HCT116 (cell line): ENCODE results near the gene MRTFB. TPM values are rescaled to one million over a fixed set of nuclear protein-coding genes. Genes with fewer than 3 reads are reported as not detected.

Source experiments
- ATAC-seq: fragments of 200-7000 bp; cut with Tn5 transposase; 2 replicates; pipeline ENCODE4 v1.9.1; 2020; ENCODE audit warnings: mild to moderate bottlenecking, moderate library complexity
- BruUV-seq: library from RNA; stranded (reverse); fragments of 400-500 nt; replicated peaks from 2 replicates; lab custom pipeline; 2021; lab: Mats Ljungman, UMichigan
- CTCF ChIA-PET: fragments of 300-600 bp; sonication (Branson Sonifier 250); formaldehyde crosslinking; loops from one replicate; lab custom pipeline; 2021; ENCODE audit warnings: antibody characterized with exemption; lab: Charles Lee
- POLR2A ChIA-PET: fragments of 300-600, 350-600 bp; sonication (Branson Sonifier 250); formaldehyde crosslinking; loops from one replicate; lab custom pipeline; 2021; ENCODE audit warnings: antibody characterized with exemption; lab: Charles Lee
- RAD21 ChIA-PET, 2 experiments: fragments of 300-600 bp; sonication (Branson Sonifier 250); formaldehyde crosslinking; loops; one replicate each; lab custom pipeline; 2023; ENCODE audit warnings: low total read pairs in 2 of 2; ENCODE audit not compliant: uncharacterized antibody in 2 of 2, unreplicated experiment in 2 of 2, low non-redundant PET in 1 of 2; lab: Charles Lee
- DNase-seq: peaks from one replicate; pipeline ENCODE4 v3.0.0-alpha.2; 2010; ENCODE audit warnings: low read depth, low spot score
- H2AFZ ChIP-seq: fragments of 200-600 bp; shearing (Covaris generic), sonication (generic); 2 replicates; pipeline ENCODE4 v1.6.1; 2017; ENCODE audit warnings: low read depth, mixed run types, mixed read lengths, antibody characterized with exemption, low read length; ENCODE audit not compliant: poor library complexity, severe bottlenecking
- H3K27ac ChIP-seq: 2 replicates; pipeline ENCODE4 v1.5.1; 2012; ENCODE audit warnings: low read depth, low read length
- H3K27me3 ChIP-seq: fragments of 200-600 bp; sonication (generic); 2 replicates; pipeline ENCODE4 v1.6.1; 2016; ENCODE audit warnings: mixed run types, low read length, mixed read lengths; ENCODE audit not compliant: insufficient read depth
- H3K36me3 ChIP-seq, 2 experiments: fragments of 200-500 bp in 1 of 2; fragments of 200-600 bp in 1 of 2; sonication (Bioruptor generic) in 1 of 2; sonication (generic) in 1 of 2; 2 replicates each; pipeline versions ENCODE4 v1.5.1 to v1.6.1; 2014 to 2016; ENCODE audit warnings: low read length in 2 of 2, inconsistent platforms in 1 of 2, mixed read lengths in 1 of 2, mixed run types in 1 of 2; ENCODE audit not compliant: insufficient read depth in 2 of 2, control insufficient read depth in 1 of 2
- H3K4me1 ChIP-seq, 2 experiments: fragments of 200-600 bp in 1 of 2; sonication (generic) in 1 of 2; 2 replicates each; pipeline versions ENCODE4 v1.5.1 to v1.6.1; 2012 to 2017; ENCODE audit warnings: low read length in 2 of 2, inconsistent platforms in 1 of 2, mild to moderate bottlenecking in 1 of 2, mixed read lengths in 1 of 2, mixed run types in 1 of 2, moderate library complexity in 1 of 2; ENCODE audit not compliant: insufficient read depth in 2 of 2, control insufficient read depth in 1 of 2
- H3K4me2 ChIP-seq: fragments of 200-600 bp; sonication (generic); 2 replicates; pipeline ENCODE4 v1.6.1; 2017; ENCODE audit warnings: mixed run types, low read length, mixed read lengths
- H3K4me3 ChIP-seq, 2 experiments: fragments of 200-600 bp in 1 of 2; sonication (generic) in 1 of 2; replicated peaks in 1 of 2; 2 replicates each; pipeline ENCODE4 v1.5.1; 2011 to 2016; ENCODE audit warnings: low read length in 2 of 2, control low read depth in 1 of 2, low read depth in 1 of 2, mild to moderate bottlenecking in 1 of 2, mixed read lengths in 1 of 2, mixed run types in 1 of 2
- H3K79me2 ChIP-seq: fragments of 200-600 bp; sonication (generic); 2 replicates; pipeline ENCODE4 v1.6.1; 2017; ENCODE audit warnings: mild to moderate bottlenecking, mixed run types, low read length, moderate library complexity, mixed read lengths; ENCODE audit not compliant: insufficient read depth
- H3K9ac ChIP-seq: fragments of 200-600 bp; sonication (generic); 2 replicates; pipeline ENCODE4 v1.6.1; 2016; ENCODE audit warnings: low read length, mixed read lengths
- H3K9me2 ChIP-seq: fragments of 200-600 bp; sonication (generic), shearing (Covaris generic); 2 replicates; pipeline ENCODE4 v1.6.1; 2017; ENCODE audit warnings: mixed run types, mild to moderate bottlenecking, moderate library complexity; ENCODE audit not compliant: insufficient read depth
- H3K9me3 ChIP-seq, 2 experiments: fragments of 200-500 bp in 1 of 2; fragments of 200-600 bp in 1 of 2; sonication (Bioruptor generic) in 1 of 2; sonication (generic) in 1 of 2; 2 replicates each; pipeline ENCODE4 v1.6.1; 2014 to 2017; ENCODE audit warnings: low read length in 2 of 2, mixed read lengths in 2 of 2, inconsistent platforms in 1 of 2, low read depth in 1 of 2, mild to moderate bottlenecking in 1 of 2, mixed run types in 1 of 2, moderate library complexity in 1 of 2; ENCODE audit not compliant: control insufficient read depth in 1 of 2, insufficient read depth in 1 of 2
- H4K20me1 ChIP-seq: fragments of 200-600 bp; sonication (generic), shearing (Covaris generic); 2 replicates; pipeline ENCODE4 v1.6.1; 2017; ENCODE audit warnings: mixed run types, mild to moderate bottlenecking, moderate library complexity; ENCODE audit not compliant: insufficient read depth
- CBX3 ChIP-seq: IDR thresholded peaks from 2 replicates; pipeline ENCODE4 v1.6.1; 2012; ENCODE audit warnings: low read depth
- EGR1 ChIP-seq: IDR thresholded peaks from 2 replicates; pipeline ENCODE4 v1.6.1; 2012; ENCODE audit warnings: low read depth
- EZH2 ChIP-seq: fragments of 200-600 bp; sonication (generic); IDR thresholded peaks from 2 replicates; pipeline ENCODE4 v1.6.1; 2017; ENCODE audit warnings: antibody characterized with exemption, mixed run types
- EZH2phosphoT487 ChIP-seq: fragments of 200-600 bp; IDR thresholded peaks from 2 replicates; pipeline ENCODE4 v1.6.1; 2018; ENCODE audit warnings: antibody characterized with exemption, borderline replicate concordance
- FOSL1 ChIP-seq: IDR thresholded peaks from 2 replicates; pipeline ENCODE4 v1.6.1; 2012; ENCODE audit warnings: low read depth
- JUND ChIP-seq: IDR thresholded peaks from 2 replicates; pipeline ENCODE4 v1.6.1; 2012
- POLR2A ChIP-seq: IDR thresholded peaks from 2 replicates; pipeline ENCODE4 v1.7.0; 2011; ENCODE audit warnings: borderline replicate concordance; ENCODE audit not compliant: insufficient read depth, insufficient read length; ENCODE audit errors: extremely low read depth
- POLR2AphosphoS5 ChIP-seq: IDR thresholded peaks from 2 replicates; pipeline ENCODE4 v1.6.1; 2011; ENCODE audit warnings: mild to moderate bottlenecking, low read depth, low read length, moderate library complexity
- RAD21 ChIP-seq: IDR thresholded peaks from 2 replicates; pipeline ENCODE4 v1.6.1; 2012; ENCODE audit warnings: low read depth, mild to moderate bottlenecking
- SIN3A ChIP-seq: IDR thresholded peaks from 2 replicates; pipeline ENCODE4 v1.6.1; 2012; ENCODE audit warnings: low read depth
- SP1 ChIP-seq: IDR thresholded peaks from 2 replicates; pipeline ENCODE4 v1.6.1; 2012; ENCODE audit warnings: low read depth
- SRF ChIP-seq: IDR thresholded peaks from 2 replicates; pipeline ENCODE4 v1.6.1; 2012; ENCODE audit warnings: low read depth
- YY1 ChIP-seq: IDR thresholded peaks from 2 replicates; pipeline ENCODE4 v1.6.1; 2011; ENCODE audit warnings: low read length, low read depth, moderate library complexity, mild to moderate bottlenecking; ENCODE audit not compliant: insufficient replicate concordance; ENCODE audit errors: extremely low read depth
- ZFX ChIP-seq: fragments of 450-650 bp; IDR thresholded peaks from 2 replicates; pipeline ENCODE4 v1.6.1; 2017
- ZNF274 ChIP-seq: fragments of 200-500 bp; sonication (Bioruptor generic); IDR thresholded peaks from 2 replicates; pipeline ENCODE4 v1.6.1; 2014; ENCODE audit warnings: mild to moderate bottlenecking, low read depth, low read length, inconsistent platforms
- intact Hi-C: fragments of 100-400 bp; cut with micrococcal nuclease; formaldehyde crosslinking; loops from 2 replicates; pipeline ENCODE4 v1.10.0; 2022
- total RNA-seq: library from RNA; stranded (reverse); gene quantifications from one replicate; pipeline ENCODE4 v1.2.1, GENCODE V29; 2021; ENCODE audit not compliant: unreplicated experiment
- TF ChIP-seq, protein P1 (sequence below): IDR thresholded peaks from 2 replicates; pipeline ENCODE4 v1.6.1; 2011; ENCODE audit warnings: mild to moderate bottlenecking, low read length, moderate library complexity; ENCODE audit not compliant: insufficient replicate concordance; ENCODE audit errors: extremely low read depth
- TF ChIP-seq, protein P2 (sequence below), 3 experiments: fragments of 200-600 bp in 1 of 3; sonication (generic) in 1 of 3; IDR thresholded peaks in 2 of 3; conservative IDR thresholded peaks in 1 of 3; 2 replicates each; pipeline ENCODE4 v1.5.1; 2012 to 2017; ENCODE audit warnings: low read depth in 2 of 3, low read length in 2 of 3, antibody characterized with exemption in 1 of 3, borderline replicate concordance in 1 of 3, control low read depth in 1 of 3, mild to moderate bottlenecking in 1 of 3, mixed read lengths in 1 of 3, mixed run types in 1 of 3, moderate library complexity in 1 of 3; ENCODE audit not compliant: insufficient read depth in 1 of 3
- TF ChIP-seq, protein P3 (sequence below): IDR thresholded peaks from 2 replicates; pipeline ENCODE4 v1.6.1; 2012; ENCODE audit warnings: low read depth
- TF ChIP-seq, protein P4 (sequence below): IDR thresholded peaks from 2 replicates; pipeline ENCODE4 v1.6.1; 2012

The MRTFB gene
- total RNA-seq, 1 experiment from 2014 or later = 39.0 TPM

DNA sequence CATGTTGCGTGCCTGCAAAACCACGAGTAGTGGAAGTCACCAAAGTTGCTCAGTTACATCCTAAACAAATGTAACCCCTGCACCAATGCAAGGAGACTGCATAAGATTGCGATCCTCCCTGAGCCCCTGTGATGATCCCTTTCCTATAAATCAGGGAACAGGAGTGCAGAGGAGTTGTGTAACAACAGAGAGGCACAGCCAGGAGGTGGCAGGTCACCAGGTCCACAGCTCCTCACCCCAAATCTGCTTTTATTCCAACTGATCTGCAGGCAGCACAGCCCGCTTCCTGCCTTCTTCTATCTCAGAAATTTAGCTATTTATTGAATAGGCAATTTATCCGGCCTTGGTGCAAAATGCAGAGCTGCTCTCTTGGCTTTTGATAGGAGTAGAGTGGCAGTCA lies 36.0 kb upstream of the MRTFB start:
- DNase-seq = no peak
- no peak overlapping the region for H2AFZ ChIP-seq
- H3K27ac ChIP-seq = no peak overlapping the region
- no peaks in the 10 kb centered on the region for H4K20me1 ChIP-seq
- H3K9me2 ChIP-seq = no peaks in the 10 kb centered on the region
- H3K4me1 ChIP-seq = no peaks in the 10 kb centered on the region
- TF ChIP-seq SP1 (no peak), YY1 (no peak), FOSL1 (no peak), EGR1 (no peak), ZFX (no peak), EZH2phosphoT487 (no peak), JUND (no peak), SIN3A (no peak), POLR2A (no peak), POLR2AphosphoS5 (no peak), SRF (no peak), CBX3 (no peak), RAD21 (no peak), ZNF274 (no peak), EZH2 (no peak)
- TF ChIP-seq, protein P1, sequence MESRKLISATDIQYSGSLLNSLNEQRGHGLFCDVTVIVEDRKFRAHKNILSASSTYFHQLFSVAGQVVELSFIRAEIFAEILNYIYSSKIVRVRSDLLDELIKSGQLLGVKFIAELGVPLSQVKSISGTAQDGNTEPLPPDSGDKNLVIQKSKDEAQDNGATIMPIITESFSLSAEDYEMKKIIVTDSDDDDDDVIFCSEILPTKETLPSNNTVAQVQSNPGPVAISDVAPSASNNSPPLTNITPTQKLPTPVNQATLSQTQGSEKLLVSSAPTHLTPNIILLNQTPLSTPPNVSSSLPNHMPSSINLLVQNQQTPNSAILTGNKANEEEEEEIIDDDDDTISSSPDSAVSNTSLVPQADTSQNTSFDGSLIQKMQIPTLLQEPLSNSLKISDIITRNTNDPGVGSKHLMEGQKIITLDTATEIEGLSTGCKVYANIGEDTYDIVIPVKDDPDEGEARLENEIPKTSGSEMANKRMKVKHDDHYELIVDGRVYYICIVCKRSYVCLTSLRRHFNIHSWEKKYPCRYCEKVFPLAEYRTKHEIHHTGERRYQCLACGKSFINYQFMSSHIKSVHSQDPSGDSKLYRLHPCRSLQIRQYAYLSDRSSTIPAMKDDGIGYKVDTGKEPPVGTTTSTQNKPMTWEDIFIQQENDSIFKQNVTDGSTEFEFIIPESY = no peak
- TF ChIP-seq, protein P2, sequence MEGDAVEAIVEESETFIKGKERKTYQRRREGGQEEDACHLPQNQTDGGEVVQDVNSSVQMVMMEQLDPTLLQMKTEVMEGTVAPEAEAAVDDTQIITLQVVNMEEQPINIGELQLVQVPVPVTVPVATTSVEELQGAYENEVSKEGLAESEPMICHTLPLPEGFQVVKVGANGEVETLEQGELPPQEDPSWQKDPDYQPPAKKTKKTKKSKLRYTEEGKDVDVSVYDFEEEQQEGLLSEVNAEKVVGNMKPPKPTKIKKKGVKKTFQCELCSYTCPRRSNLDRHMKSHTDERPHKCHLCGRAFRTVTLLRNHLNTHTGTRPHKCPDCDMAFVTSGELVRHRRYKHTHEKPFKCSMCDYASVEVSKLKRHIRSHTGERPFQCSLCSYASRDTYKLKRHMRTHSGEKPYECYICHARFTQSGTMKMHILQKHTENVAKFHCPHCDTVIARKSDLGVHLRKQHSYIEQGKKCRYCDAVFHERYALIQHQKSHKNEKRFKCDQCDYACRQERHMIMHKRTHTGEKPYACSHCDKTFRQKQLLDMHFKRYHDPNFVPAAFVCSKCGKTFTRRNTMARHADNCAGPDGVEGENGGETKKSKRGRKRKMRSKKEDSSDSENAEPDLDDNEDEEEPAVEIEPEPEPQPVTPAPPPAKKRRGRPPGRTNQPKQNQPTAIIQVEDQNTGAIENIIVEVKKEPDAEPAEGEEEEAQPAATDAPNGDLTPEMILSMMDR (IDR thresholded peaks at IDR 0.05 in 2 of 3, conservative IDR thresholded peaks at IDR 0.05 in 1 of 3; ENCODE audit: borderline replicate concordance in 1 of 3, insufficient read depth in 1 of 3, low read depth in 2 of 3, low read length in 2 of 3) = no peak
- TF ChIP-seq, protein P3, sequence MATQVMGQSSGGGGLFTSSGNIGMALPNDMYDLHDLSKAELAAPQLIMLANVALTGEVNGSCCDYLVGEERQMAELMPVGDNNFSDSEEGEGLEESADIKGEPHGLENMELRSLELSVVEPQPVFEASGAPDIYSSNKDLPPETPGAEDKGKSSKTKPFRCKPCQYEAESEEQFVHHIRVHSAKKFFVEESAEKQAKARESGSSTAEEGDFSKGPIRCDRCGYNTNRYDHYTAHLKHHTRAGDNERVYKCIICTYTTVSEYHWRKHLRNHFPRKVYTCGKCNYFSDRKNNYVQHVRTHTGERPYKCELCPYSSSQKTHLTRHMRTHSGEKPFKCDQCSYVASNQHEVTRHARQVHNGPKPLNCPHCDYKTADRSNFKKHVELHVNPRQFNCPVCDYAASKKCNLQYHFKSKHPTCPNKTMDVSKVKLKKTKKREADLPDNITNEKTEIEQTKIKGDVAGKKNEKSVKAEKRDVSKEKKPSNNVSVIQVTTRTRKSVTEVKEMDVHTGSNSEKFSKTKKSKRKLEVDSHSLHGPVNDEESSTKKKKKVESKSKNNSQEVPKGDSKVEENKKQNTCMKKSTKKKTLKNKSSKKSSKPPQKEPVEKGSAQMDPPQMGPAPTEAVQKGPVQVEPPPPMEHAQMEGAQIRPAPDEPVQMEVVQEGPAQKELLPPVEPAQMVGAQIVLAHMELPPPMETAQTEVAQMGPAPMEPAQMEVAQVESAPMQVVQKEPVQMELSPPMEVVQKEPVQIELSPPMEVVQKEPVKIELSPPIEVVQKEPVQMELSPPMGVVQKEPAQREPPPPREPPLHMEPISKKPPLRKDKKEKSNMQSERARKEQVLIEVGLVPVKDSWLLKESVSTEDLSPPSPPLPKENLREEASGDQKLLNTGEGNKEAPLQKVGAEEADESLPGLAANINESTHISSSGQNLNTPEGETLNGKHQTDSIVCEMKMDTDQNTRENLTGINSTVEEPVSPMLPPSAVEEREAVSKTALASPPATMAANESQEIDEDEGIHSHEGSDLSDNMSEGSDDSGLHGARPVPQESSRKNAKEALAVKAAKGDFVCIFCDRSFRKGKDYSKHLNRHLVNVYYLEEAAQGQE = no peak
- TF ChIP-seq, protein P4, sequence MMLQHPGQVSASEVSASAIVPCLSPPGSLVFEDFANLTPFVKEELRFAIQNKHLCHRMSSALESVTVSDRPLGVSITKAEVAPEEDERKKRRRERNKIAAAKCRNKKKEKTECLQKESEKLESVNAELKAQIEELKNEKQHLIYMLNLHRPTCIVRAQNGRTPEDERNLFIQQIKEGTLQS = no peak
- no peak overlapping the region for H3K4me3 ChIP-seq
- H3K9me3 ChIP-seq = no peaks in the 10 kb centered on the region
- no peaks in the 10 kb centered on the region for H3K27me3 ChIP-seq
- H3K4me2 ChIP-seq = no peak overlapping the region
- no TSS peak for BruUV-seq
- no peak for ATAC-seq
- no peaks in the 10 kb centered on the region for H3K36me3 ChIP-seq
- no peak overlapping the region for H3K9ac ChIP-seq
- no peaks in the 10 kb centered on the region for H3K79me2 ChIP-seq
- ChIA-PET CTCF (no interaction called here), RAD21 (no interaction called here), POLR2A (no interaction called here)
- intact Hi-C loops = loop anchor here (10.0 kb wide), 1 partner anchor 60 kb away; no protein-coding TSS in a partner anchor
